A549 (cell line): ENCODE measurements around the gene FOLR3.

ENCODE experiments used
- BHLHE40 ChIP-seq: IDR thresholded peaks from 2 replicates; pipeline ENCODE4 v1.6.1; 2012; ENCODE audit warnings: low read depth, low read length, inconsistent platforms
- CBX8 ChIP-seq: fragments of 200-600 bp; sonication (generic); IDR thresholded peaks from 2 replicates; pipeline ENCODE4 v1.6.1; 2016
- CEBPB ChIP-seq, 2 experiments: fragments of >200 bp in 1 of 2; sonication (Bioruptor Twin) in 1 of 2; formaldehyde crosslinking in 1 of 2; IDR thresholded peaks; 2 replicates each; pipeline ENCODE4 v1.6.1; 2012 to 2016
- EP300 ChIP-seq, 2 experiments: fragments of >200 bp; sonication (Bioruptor Twin); formaldehyde crosslinking; IDR thresholded peaks; 2 replicates in 1 of 2; 3 replicates in 1 of 2; pipeline ENCODE4 v1.6.1; 2016 to 2017
- KDM1A ChIP-seq: fragments of 200-600 bp; sonication (generic); IDR thresholded peaks from 2 replicates; pipeline ENCODE4 v1.6.1; 2016; ENCODE audit warnings: low read depth, mild to moderate bottlenecking
- MAZ ChIP-seq: fragments of 150-350 bp; IDR thresholded peaks from 2 replicates; pipeline ENCODE4 v1.6.1; 2014; ENCODE audit warnings: antibody characterized with exemption, low read depth, low read length, borderline replicate concordance
- MYC ChIP-seq: IDR thresholded peaks from 2 replicates; pipeline ENCODE4 v1.6.1; 2012; ENCODE audit warnings: mild to moderate bottlenecking, inconsistent platforms, low read length, improper control_type of control experiment, borderline replicate concordance
- POLR2A ChIP-seq: IDR thresholded peaks from 2 replicates; pipeline ENCODE4 v1.6.1; 2012; ENCODE audit warnings: mild to moderate bottlenecking, low read length
- RCOR1 ChIP-seq: fragments of 150-350 bp; IDR thresholded peaks from 2 replicates; pipeline ENCODE4 v1.6.1; 2014; ENCODE audit warnings: antibody characterized with exemption, low read length, low read depth
- RNF2 ChIP-seq: fragments of 200-600 bp; sonication (generic); IDR thresholded peaks from 2 replicates; pipeline ENCODE4 v1.6.1; 2016; ENCODE audit warnings: low read depth, mild to moderate bottlenecking, antibody characterized with exemption, moderate library complexity, borderline replicate concordance
- TP53 ChIP-seq: fragments of 250-450 bp; sonication (Bioruptor Pico); IDR thresholded peaks from 2 replicates; pipeline ENCODE4 v1.5.0; 2021; ENCODE audit warnings: mild to moderate bottlenecking, moderate library complexity
- TF ChIP-seq, protein P1 (sequence below): fragments of >200 bp; sonication (Bioruptor Twin); formaldehyde crosslinking; IDR thresholded peaks from 3 replicates; pipeline ENCODE4 v1.5.1; 2016
- TF ChIP-seq, protein P2 (sequence below): IDR thresholded peaks from 2 replicates; pipeline ENCODE4 v1.6.1; 2012
- TF ChIP-seq, protein P3 (sequence below): fragments of 250-450 bp; sonication (Bioruptor Pico); IDR thresholded peaks from 2 replicates; pipeline ENCODE4 v1.5.0; 2021; ENCODE audit warnings: mild to moderate bottlenecking, moderate library complexity, borderline replicate concordance

DNA sequence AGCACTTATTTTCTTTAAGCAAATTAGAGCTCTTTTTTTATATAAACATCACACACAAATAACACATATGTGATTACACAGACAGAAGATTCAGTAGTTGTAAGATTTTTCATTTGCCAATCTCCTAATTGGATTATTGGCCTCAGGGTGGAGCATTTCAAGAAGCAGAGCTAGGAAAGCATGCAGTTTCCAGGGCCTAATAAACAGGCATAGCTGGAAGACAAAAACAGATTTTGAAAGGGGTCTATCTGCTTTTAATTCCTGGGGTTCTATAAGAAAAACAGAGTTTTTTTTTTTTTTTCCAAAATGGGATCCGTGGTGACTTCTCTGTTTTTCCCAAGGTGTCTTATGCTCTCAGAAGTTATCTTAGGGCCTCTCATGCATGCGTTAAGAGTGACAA is 7.6 kb upstream of the FOLR3 start:
- TF ChIP-seq, protein P1, sequence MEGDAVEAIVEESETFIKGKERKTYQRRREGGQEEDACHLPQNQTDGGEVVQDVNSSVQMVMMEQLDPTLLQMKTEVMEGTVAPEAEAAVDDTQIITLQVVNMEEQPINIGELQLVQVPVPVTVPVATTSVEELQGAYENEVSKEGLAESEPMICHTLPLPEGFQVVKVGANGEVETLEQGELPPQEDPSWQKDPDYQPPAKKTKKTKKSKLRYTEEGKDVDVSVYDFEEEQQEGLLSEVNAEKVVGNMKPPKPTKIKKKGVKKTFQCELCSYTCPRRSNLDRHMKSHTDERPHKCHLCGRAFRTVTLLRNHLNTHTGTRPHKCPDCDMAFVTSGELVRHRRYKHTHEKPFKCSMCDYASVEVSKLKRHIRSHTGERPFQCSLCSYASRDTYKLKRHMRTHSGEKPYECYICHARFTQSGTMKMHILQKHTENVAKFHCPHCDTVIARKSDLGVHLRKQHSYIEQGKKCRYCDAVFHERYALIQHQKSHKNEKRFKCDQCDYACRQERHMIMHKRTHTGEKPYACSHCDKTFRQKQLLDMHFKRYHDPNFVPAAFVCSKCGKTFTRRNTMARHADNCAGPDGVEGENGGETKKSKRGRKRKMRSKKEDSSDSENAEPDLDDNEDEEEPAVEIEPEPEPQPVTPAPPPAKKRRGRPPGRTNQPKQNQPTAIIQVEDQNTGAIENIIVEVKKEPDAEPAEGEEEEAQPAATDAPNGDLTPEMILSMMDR = no peak
- TF ChIP-seq TP53 (no peak), CBX8 (no peak), BHLHE40 (no peak), MAZ (no peak), KDM1A (no peak), RCOR1 (no peak), CEBPB (IDR thresholded peaks at IDR 0.05) (no peak), POLR2A (no peak), EP300 (IDR thresholded peaks at IDR 0.05) (no peak), MYC (no peak), RNF2 (no peak)
- TF ChIP-seq, protein P2, sequence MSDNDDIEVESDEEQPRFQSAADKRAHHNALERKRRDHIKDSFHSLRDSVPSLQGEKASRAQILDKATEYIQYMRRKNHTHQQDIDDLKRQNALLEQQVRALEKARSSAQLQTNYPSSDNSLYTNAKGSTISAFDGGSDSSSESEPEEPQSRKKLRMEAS = no peak
- TF ChIP-seq, protein P3, sequence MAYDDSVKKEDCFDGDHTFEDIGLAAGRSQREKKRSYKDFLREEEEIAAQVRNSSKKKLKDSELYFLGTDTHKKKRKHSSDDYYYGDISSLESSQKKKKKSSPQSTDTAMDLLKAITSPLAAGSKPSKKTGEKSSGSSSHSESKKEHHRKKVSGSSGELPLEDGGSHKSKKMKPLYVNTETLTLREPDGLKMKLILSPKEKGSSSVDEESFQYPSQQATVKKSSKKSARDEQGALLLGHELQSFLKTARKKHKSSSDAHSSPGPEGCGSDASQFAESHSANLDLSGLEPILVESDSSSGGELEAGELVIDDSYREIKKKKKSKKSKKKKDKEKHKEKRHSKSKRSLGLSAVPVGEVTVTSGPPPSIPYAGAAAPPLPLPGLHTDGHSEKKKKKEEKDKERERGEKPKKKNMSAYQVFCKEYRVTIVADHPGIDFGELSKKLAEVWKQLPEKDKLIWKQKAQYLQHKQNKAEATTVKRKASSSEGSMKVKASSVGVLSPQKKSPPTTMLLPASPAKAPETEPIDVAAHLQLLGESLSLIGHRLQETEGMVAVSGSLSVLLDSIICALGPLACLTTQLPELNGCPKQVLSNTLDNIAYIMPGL (CRISPR knock-in tag) = no peak
